Measurements from ENCODE around the gene FURIN. TPM values are rescaled to one million over a fixed set of nuclear protein-coding genes. Genes with fewer than 3 reads are reported as not detected.

FURIN gene
- total and polyA plus RNA-seq, 2 of the 4 experiments (the other 2 are of a cell fraction): 34.8 to 54.3 TPM

DNA sequence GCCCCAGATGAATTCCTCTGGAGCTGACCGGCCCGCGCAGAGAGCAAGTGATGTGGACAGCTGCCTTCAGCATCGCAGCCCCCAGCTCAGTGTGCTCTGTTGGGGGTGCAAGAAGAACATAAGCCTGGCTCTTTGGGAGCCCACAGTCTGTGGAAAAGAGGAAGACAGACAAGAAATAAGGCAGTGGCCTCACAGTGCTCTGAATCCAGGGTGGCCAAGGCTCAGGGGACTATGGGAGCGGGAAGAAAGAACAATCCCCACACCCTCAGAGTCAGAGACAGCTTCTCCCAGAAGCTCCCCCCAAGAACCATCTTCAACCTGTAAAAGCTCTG is 64.2 kb downstream of the FURIN start (continued):
- TF ChIP-seq, protein P1, sequence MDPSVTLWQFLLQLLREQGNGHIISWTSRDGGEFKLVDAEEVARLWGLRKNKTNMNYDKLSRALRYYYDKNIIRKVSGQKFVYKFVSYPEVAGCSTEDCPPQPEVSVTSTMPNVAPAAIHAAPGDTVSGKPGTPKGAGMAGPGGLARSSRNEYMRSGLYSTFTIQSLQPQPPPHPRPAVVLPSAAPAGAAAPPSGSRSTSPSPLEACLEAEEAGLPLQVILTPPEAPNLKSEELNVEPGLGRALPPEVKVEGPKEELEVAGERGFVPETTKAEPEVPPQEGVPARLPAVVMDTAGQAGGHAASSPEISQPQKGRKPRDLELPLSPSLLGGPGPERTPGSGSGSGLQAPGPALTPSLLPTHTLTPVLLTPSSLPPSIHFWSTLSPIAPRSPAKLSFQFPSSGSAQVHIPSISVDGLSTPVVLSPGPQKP (IDR thresholded peaks at IDR 0.05; ENCODE audit: borderline replicate concordance, low read depth, low read length): no peak
- no peak for TF ChIP-seq RAD21 (IDR thresholded peaks at IDR 0.05; ENCODE audit: low read length)
- no peak for TF ChIP-seq CEBPB (IDR thresholded peaks at IDR 0.05; ENCODE audit: low read depth, low read length)
- no peak for TF ChIP-seq CHD1 (IDR thresholded peaks at IDR 0.05; ENCODE audit: low read depth, low read length)
- no peak for TF ChIP-seq SMC3 (IDR thresholded peaks at IDR 0.05; ENCODE audit: low read depth, low read length)
- TF ChIP-seq MXI1 (IDR thresholded peaks at IDR 0.05; ENCODE audit: borderline replicate concordance, low read depth, low read length): no peak
- no peak for TF ChIP-seq RCOR1 (IDR thresholded peaks at IDR 0.05; ENCODE audit: insufficient replicate concordance, low read length)
- TF ChIP-seq BHLHE40 (IDR thresholded peaks at IDR 0.05; ENCODE audit: low read depth, low read length): no peak

Small RNAs within 50 kb of the gene (microRNA-seq; reads per million reads assigned to microRNA genes)
- not detected for gene RN7SL363P (ENCODE audit: insufficient read depth, insufficient read length)

Small RNAs within 50 kb of the gene (small RNA-seq; reads per million reads assigned to genes)
- 0 reads per million in 5 experiments for gene RN7SL363P

Other genes with a start within 250 kb of the FURIN start
- gene BLM, start 151.2 kb upstream of the FURIN start, total RNA-seq (2012; rRNA removed): 6.5 and 7.2 TPM in 2 replicates
- gene BLM, start 151.2 kb upstream of the FURIN start, polyA plus RNA-seq (2012; rRNA removed): 2.3 and 2.5 TPM in 2 replicates
- 9.7 and 11.7 TPM in 2 replicates for gene FES, start 15.9 kb downstream of the FURIN start, total RNA-seq (2012; rRNA removed)
- gene FES, start 15.9 kb downstream of the FURIN start, polyA plus RNA-seq (2012; rRNA removed): 10.5 and 12.5 TPM in 2 replicates
- gene MAN2A2, start 34.7 kb downstream of the FURIN start, total RNA-seq (2012; rRNA removed): 3.4 and 6.1 TPM in 2 replicates
- 52.5 and 55.5 TPM in 2 replicates for gene MAN2A2, start 34.7 kb downstream of the FURIN start, polyA plus RNA-seq (2012; rRNA removed)
- 7.2 and 7.9 TPM in 2 replicates for gene HDDC3, start 64.0 kb downstream of the FURIN start, total RNA-seq (2012; rRNA removed)
- gene HDDC3, start 64.0 kb downstream of the FURIN start, polyA plus RNA-seq (2012; rRNA removed): 10.7 and 10.8 TPM in 2 replicates
- 85.3 and 100 TPM in 2 replicates for gene UNC45A, start 66.7 kb downstream of the FURIN start, total RNA-seq (2012; rRNA removed)
- gene UNC45A, start 66.7 kb downstream of the FURIN start, polyA plus RNA-seq (2012; rRNA removed): 68.9 and 77.5 TPM in 2 replicates
- gene RCCD1, start 86.3 kb downstream of the FURIN start, total RNA-seq (2012; rRNA removed): 3.9 and 4.4 TPM in 2 replicates
- gene RCCD1, start 86.3 kb downstream of the FURIN start, polyA plus RNA-seq (2012; rRNA removed): 9.9 TPM in 2 replicates
- gene PRC1, start 125.9 kb downstream of the FURIN start, total RNA-seq (2012; rRNA removed): 148 and 208 TPM in 2 replicates
- 131 and 132 TPM in 2 replicates for gene PRC1, start 125.9 kb downstream of the FURIN start, polyA plus RNA-seq (2012; rRNA removed)
- gene VPS33B, start 154.0 kb downstream of the FURIN start, total RNA-seq (2012; rRNA removed): 7.5 and 9.0 TPM in 2 replicates
- gene VPS33B, start 154.0 kb downstream of the FURIN start, polyA plus RNA-seq (2012; rRNA removed): 11.3 and 12.3 TPM in 2 replicates
- not detected in 2 replicates for gene SV2B, start 231.7 kb downstream of the FURIN start, total RNA-seq (2012; rRNA removed)
- gene SV2B, start 231.7 kb downstream of the FURIN start, polyA plus RNA-seq (2012; rRNA removed): not detected in 2 replicates

Measured in IMR-90 (cell line).